Mesendoderm (in vitro differentiated cells): ENCODE measurements around the gene RAB25.
"Not testable (repeated sequence)": the region's sequence is repeated elsewhere in the genome, so short reads cannot be mapped to it uniquely, and the experiment has no call there.

Source experiments
- DNase-seq: peaks from one replicate; pipeline ENCODE4 v3.0.0; 2013
- H2AK5ac ChIP-seq: 2 replicates; pipeline ENCODE4 v1.6.1; 2013; ENCODE audit warnings: low read length, inconsistent platforms
- H2BK120ac ChIP-seq: 2 replicates; pipeline ENCODE4 v1.6.1; 2013; ENCODE audit warnings: low read depth, mild to moderate bottlenecking, low read length, moderate library complexity, mixed read lengths
- H2BK15ac ChIP-seq: replicated peaks from 2 replicates; pipeline ENCODE4 v1.6.1; 2013; ENCODE audit warnings: low read depth, mild to moderate bottlenecking, moderate library complexity
- H2BK5ac ChIP-seq: 2 replicates; pipeline ENCODE4 v1.6.1; 2013; ENCODE audit warnings: low read length, inconsistent platforms
- H3K18ac ChIP-seq: 2 replicates; pipeline ENCODE4 v1.6.1; 2013; ENCODE audit warnings: mild to moderate bottlenecking, low read length, mixed read lengths
- H3K23ac ChIP-seq: one replicate; pipeline ENCODE4 v1.6.1; 2013; ENCODE audit warnings: low read length
- H3K27ac ChIP-seq: 2 replicates; pipeline ENCODE4 v1.5.1; 2013; ENCODE audit warnings: low read depth, mild to moderate bottlenecking, inconsistent platforms, low read length, moderate library complexity
- H3K27me3 ChIP-seq: 2 replicates; pipeline ENCODE4 v1.6.1; 2013; ENCODE audit warnings: low read length, control low read depth, mild to moderate bottlenecking, inconsistent platforms; ENCODE audit not compliant: insufficient read depth, poor library complexity
- H3K36me3 ChIP-seq: 2 replicates; pipeline ENCODE4 v1.6.1; 2013; ENCODE audit warnings: low read length, inconsistent platforms; ENCODE audit not compliant: control insufficient read depth, insufficient read depth
- H3K4ac ChIP-seq: one replicate; pipeline ENCODE4 v1.6.1; 2013; ENCODE audit warnings: low read depth, mild to moderate bottlenecking, low read length, moderate library complexity
- H3K4me1 ChIP-seq: 2 replicates; pipeline ENCODE4 v1.6.1; 2013; ENCODE audit warnings: low read depth, low read length, inconsistent platforms; ENCODE audit not compliant: control insufficient read depth
- H3K4me2 ChIP-seq: 2 replicates; pipeline ENCODE4 v1.6.1; 2013; ENCODE audit warnings: low read length
- H3K4me3 ChIP-seq: 2 replicates; pipeline ENCODE4 v1.5.1; 2013; ENCODE audit warnings: mild to moderate bottlenecking, low read length
- H3K56ac ChIP-seq: one replicate; pipeline ENCODE4 v1.6.1; 2013; ENCODE audit warnings: low read length
- H3K79me1 ChIP-seq: 2 replicates; pipeline ENCODE4 v1.6.1; 2013; ENCODE audit warnings: low read length, inconsistent platforms
- H3K79me2 ChIP-seq: 2 replicates; pipeline ENCODE4 v1.6.1; 2013; ENCODE audit warnings: mild to moderate bottlenecking, low read length; ENCODE audit not compliant: control insufficient read depth, insufficient read depth
- H3K9ac ChIP-seq: 2 replicates; pipeline ENCODE4 v1.6.1; 2013; ENCODE audit warnings: low read length, inconsistent platforms
- H4K5ac ChIP-seq: one replicate; pipeline ENCODE4 v1.6.1; 2013; ENCODE audit warnings: low read length
- H4K8ac ChIP-seq: one replicate; pipeline ENCODE4 v1.6.1; 2013; ENCODE audit warnings: low read depth, mild to moderate bottlenecking, control low read depth, low read length, moderate library complexity
- WGBS: extraction: QIAGEN DNeasy Blood & Tissue Kit; methylation state at CpG from one replicate; pipeline ENCODE4 v1.1.7; 2013; ENCODE audit warnings: low lambda C conversion rate, missing lambda C conversion rate; ENCODE audit not compliant: insufficient coverage; ENCODE audit errors: extremely low coverage; 5-methylcytosine and 5-hydroxymethylcytosine counted together

RAB25 gene

DNA sequence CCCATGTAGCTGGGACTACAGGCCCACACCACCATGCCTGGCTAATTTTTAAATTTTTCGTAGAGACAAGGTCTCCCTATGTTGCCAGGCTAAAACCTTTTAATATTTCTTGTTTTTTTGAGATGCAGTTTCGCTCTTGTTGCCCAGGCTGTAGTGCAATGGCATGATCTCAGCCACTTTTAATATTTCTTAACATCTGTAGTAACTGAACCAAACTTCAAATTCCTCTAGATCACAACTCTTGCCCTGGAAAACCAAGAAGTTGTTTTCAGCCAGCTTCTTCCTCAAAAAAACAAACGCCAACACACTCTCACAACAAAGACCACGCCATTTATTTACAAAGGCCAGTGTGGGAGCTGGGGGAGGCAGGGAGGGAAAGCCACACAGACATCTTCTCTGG is 26.0 kb upstream of the RAB25 start:
- not testable (repeated sequence) for H3K9ac ChIP-seq, H3K4ac ChIP-seq, H3K27me3 ChIP-seq, H4K8ac ChIP-seq, H3K4me2 ChIP-seq, H3K4me3 ChIP-seq, H3K56ac ChIP-seq, H3K23ac ChIP-seq, H2AK5ac ChIP-seq, H3K36me3 ChIP-seq, H3K79me2 ChIP-seq, H2BK5ac ChIP-seq, H2BK120ac ChIP-seq, H3K79me1 ChIP-seq, H3K18ac ChIP-seq, DNase-seq, H3K4me1 ChIP-seq, H4K5ac ChIP-seq, H3K27ac ChIP-seq, H2BK15ac ChIP-seq
- no CpG with 5 or more reads among the region's 4 CpGs for WGBS

DNA sequence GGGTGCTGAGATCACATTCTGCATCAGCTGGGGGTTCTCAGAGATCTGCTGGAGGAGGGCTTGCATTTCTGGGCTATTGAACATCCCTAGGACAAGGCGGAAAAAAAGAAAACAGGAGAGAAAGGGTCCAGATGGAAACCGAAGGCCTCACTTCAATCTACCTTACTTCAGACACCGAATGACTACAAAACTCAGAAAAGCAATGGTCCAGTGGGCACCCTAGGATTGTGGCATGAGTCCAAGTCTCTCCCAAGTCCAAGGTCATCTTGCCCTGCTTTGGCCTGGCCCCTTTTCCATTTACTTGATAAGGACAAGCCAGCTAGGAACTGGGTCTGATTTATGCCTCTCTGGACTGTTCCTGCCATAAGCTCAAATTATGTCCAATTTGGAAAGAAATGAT is 18.1 kb upstream of the RAB25 start:
- H3K27me3 ChIP-seq = no peaks in the 10 kb centered on the region
- H3K4ac ChIP-seq = no peak overlapping the region
- DNase-seq = no peak
- H3K4me1 ChIP-seq = no peaks in the 10 kb centered on the region
- no peak overlapping the region for H3K27ac ChIP-seq
- H2BK120ac ChIP-seq = no peak overlapping the region
- no peak overlapping the region for H2BK5ac ChIP-seq
- H3K9ac ChIP-seq = no peak overlapping the region
- H3K79me1 ChIP-seq = no peaks in the 10 kb centered on the region
- H3K18ac ChIP-seq = no peak overlapping the region
- H2AK5ac ChIP-seq = no peak overlapping the region
- no peak overlapping the region for H4K8ac ChIP-seq
- peaks cover 7% of the 10 kb centered on the region for H3K36me3 ChIP-seq
- H3K4me3 ChIP-seq = no peak overlapping the region
- no peak overlapping the region for H2BK15ac ChIP-seq
- H3K4me2 ChIP-seq = no peak overlapping the region
- no peaks in the 10 kb centered on the region for H3K79me2 ChIP-seq
- H4K5ac ChIP-seq = no peak overlapping the region
- no peak overlapping the region for H3K23ac ChIP-seq
- WGBS = no CpG with 5 or more reads among the region's 3 CpGs
- no peak overlapping the region for H3K56ac ChIP-seq

DNA sequence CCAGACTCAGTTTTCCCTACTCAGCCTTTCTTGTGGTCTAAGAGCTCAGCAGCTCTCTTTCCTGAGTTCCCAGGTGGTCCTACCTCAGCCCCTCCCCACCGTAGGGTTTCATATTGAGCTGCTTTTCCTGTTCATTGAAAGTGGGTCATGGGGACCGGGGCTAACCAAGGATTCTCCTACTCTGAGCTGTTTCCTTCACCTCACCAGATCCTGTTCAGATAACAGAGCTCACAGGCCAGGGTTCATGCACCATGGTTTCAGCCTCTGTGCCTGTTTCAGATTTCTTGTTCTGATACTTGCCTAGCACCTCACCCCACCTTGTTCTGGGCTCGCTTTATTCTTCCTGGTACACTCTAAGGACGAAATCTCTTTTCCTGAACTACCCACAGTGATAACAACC is 15.9 kb upstream of the RAB25 start:
- no CpG with 5 or more reads among the region's 4 CpGs for WGBS
- Histone ChIP-seq H4K8ac (no peak overlapping the region), H3K23ac (no peak overlapping the region), H2BK15ac (no peak overlapping the region), H3K9ac (no peak overlapping the region), H2BK120ac (no peak overlapping the region), H3K18ac (no peak overlapping the region), H3K36me3 (peaks cover 10% of the 10 kb centered on the region), H3K79me2 (no peaks in the 10 kb centered on the region), H3K4ac (no peak overlapping the region), H3K79me1 (no peaks in the 10 kb centered on the region), H2BK5ac (no peak overlapping the region), H3K27me3 (no peaks in the 10 kb centered on the region), H3K4me3 (no peak overlapping the region), H2AK5ac (no peak overlapping the region), H3K4me2 (no peak overlapping the region), H3K56ac (no peak overlapping the region), H3K4me1 (no peaks in the 10 kb centered on the region), H3K27ac (no peak overlapping the region), H4K5ac (no peak overlapping the region)
- no peak for DNase-seq

DNA sequence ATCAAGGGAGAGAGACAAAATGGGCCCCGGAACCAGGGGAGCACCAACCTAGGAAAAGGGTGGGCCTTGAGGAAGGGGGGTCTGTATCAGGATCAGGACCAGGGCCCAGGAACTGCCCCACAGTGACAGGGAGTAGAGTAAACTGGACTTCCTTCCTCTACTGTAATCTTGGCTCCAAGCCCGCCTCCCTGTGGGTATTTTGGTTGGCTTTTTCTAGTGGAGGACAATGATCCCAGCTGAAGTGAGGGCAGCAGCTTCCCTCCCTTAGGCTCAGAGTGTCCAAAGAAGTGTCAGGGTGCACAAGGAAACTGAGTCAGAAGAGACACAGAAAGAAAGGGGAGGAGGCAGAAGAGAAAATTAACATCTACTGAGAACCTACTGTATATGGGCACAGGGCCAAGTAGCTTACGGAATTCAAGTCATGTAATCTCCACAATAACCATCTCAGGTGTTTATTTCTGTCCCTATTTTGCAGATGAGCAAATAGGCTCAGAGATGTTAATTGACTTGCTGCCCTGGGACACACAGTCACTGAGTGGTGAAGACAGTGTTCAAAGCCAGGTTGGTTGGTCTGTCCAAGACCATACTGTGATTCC is 12.2 kb upstream of the RAB25 start:
- Histone ChIP-seq H4K5ac (no peak overlapping the region), H3K9ac (no peak overlapping the region), H3K18ac (no peak overlapping the region), H3K27ac (no peak overlapping the region), H2AK5ac (no peak overlapping the region), H3K4me3 (no peak overlapping the region), H4K8ac (no peak overlapping the region), H2BK5ac (no peak overlapping the region), H2BK15ac (no peak overlapping the region), H3K79me1 (peaks cover 4% of the 10 kb centered on the region), H3K27me3 (no peaks in the 10 kb centered on the region), H3K4me2 (no peak overlapping the region), H3K23ac (no peak overlapping the region), H3K4ac (no peak overlapping the region), H3K36me3 (peaks cover 3% of the 10 kb centered on the region), H3K56ac (no peak overlapping the region), H3K4me1 (no peaks in the 10 kb centered on the region), H2BK120ac (no peak overlapping the region), H3K79me2 (peaks cover 9% of the 10 kb centered on the region)
- DNase-seq = no peak
- no CpG with 5 or more reads among the region's 3 CpGs for WGBS

DNA sequence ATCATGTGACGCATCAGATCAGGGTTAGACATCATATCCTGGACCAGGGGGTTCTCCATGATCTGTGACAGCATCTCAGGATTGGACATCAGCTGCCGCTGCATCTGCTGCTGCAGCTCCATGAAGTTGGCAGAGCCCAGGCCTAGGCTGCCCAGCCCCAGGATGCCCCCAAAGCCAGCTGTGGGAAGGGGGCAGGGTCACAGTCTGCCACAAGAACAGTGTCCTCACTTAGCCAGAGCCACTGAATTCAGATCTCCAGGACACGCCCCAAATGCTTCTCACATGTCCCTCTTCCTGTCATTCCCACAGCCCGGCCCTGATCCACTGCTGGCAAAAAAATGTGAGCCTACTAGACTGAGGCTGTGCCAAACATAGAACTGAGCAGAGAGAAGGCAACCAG is 10.6 kb upstream of the RAB25 start:
- peaks cover 3% of the 10 kb centered on the region for H3K36me3 ChIP-seq
- H3K9ac ChIP-seq = no peak overlapping the region
- no peak overlapping the region for H2BK120ac ChIP-seq
- no peaks in the 10 kb centered on the region for H3K27me3 ChIP-seq
- no peak overlapping the region for H3K23ac ChIP-seq
- no peak overlapping the region for H3K18ac ChIP-seq
- H3K4me2 ChIP-seq = no peak overlapping the region
- no peak overlapping the region for H4K8ac ChIP-seq
- DNase-seq = no peak
- WGBS = no CpG with 5 or more reads among the region's 4 CpGs
- no peak overlapping the region for H4K5ac ChIP-seq
- peak overlapping the region; percentile 15 for H3K56ac ChIP-seq
- no peak overlapping the region for H2BK15ac ChIP-seq
- peaks cover 8% of the 10 kb centered on the region for H3K79me1 ChIP-seq
- H2AK5ac ChIP-seq = no peak overlapping the region
- H2BK5ac ChIP-seq = no peak overlapping the region
- no peak overlapping the region for H3K4ac ChIP-seq
- peaks cover under 1% of the 10 kb centered on the region for H3K4me1 ChIP-seq
- H3K4me3 ChIP-seq = no peak overlapping the region
- peaks cover 12% of the 10 kb centered on the region for H3K79me2 ChIP-seq
- H3K27ac ChIP-seq = no peak overlapping the region

DNA sequence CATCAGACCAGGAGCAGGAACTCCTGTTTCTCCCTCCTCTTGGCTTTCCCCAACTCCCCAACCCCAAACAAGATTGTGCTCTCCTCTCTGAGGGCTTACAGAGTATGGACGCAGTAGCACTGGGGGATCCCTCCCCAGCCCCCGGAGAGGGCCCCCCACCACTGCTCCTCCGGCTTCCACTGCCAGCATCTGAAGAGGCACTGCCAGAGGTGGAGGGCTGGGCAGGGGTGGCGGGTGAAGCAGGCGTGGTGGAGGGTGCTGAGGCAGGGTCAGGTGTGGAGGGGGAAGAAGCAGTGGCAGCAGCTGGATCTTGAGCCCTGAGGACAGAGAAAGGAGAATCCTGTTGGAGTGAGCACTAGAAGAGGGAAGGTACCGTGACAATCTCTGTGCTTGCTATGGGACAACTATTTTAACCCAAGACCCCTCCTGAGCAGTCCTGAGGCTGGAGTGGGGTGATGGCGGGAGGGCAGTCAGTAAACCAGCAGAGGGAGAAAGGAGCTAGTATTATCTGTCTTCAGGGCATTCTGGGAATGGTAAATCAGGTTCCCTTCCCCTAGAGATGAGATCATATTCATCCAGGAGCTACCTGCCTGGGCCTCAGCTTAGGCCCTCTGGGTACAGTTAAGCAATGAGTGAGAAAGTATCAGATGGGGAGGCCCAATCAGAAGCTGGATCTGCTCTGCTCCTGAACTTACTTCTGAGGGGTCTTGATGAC is 9.8 kb upstream of the RAB25 start:
- peaks cover 12% of the 10 kb centered on the region for H3K79me1 ChIP-seq
- H4K5ac ChIP-seq = no peak overlapping the region
- DNase-seq = peak; percentile 74
- no peak overlapping the region for H3K27ac ChIP-seq
- peaks cover 3% of the 10 kb centered on the region for H3K36me3 ChIP-seq
- no peak overlapping the region for H2AK5ac ChIP-seq
- H3K27me3 ChIP-seq = no peaks in the 10 kb centered on the region
- no peak overlapping the region for H3K18ac ChIP-seq
- no peak overlapping the region for H3K23ac ChIP-seq
- no peak overlapping the region for H3K4me3 ChIP-seq
- no peak overlapping the region for H3K9ac ChIP-seq
- H2BK15ac ChIP-seq = no peak overlapping the region
- H2BK120ac ChIP-seq = no peak overlapping the region
- no peak overlapping the region for H2BK5ac ChIP-seq
- H3K4me2 ChIP-seq = no peak overlapping the region
- peaks cover 16% of the 10 kb centered on the region for H3K79me2 ChIP-seq
- no peak overlapping the region for H4K8ac ChIP-seq
- no peak overlapping the region for H3K56ac ChIP-seq
- no CpG with 5 or more reads among the region's 7 CpGs for WGBS
- no peak overlapping the region for H3K4ac ChIP-seq
- peaks cover 4% of the 10 kb centered on the region for H3K4me1 ChIP-seq
